ENCODE data around the gene ADH4.
"Not testable (repeated sequence)": the region's sequence is repeated elsewhere in the genome, so short reads cannot be mapped to it uniquely, and the experiment has no call there.

- TF ChIP-seq CTCF (IDR thresholded peaks at IDR 0.05 in 8 of 11, conservative IDR thresholded peaks at IDR 0.05 in 3 of 11); POLR2A (IDR thresholded peaks at IDR 0.05); POLR2AphosphoS5 (IDR thresholded peaks at IDR 0.05): not testable (repeated sequence)
Observed at GRCh38 chr4:99091841-99092240, 52.3 kb downstream of the ADH4 start.

All from spleen (tissue), 7 donors.